ENCODE data around the gene FCHSD2.
A peak's percentile ranks its signal among the peaks of the same experiment; 100 is the strongest.

Gene FCHSD2

DNA sequence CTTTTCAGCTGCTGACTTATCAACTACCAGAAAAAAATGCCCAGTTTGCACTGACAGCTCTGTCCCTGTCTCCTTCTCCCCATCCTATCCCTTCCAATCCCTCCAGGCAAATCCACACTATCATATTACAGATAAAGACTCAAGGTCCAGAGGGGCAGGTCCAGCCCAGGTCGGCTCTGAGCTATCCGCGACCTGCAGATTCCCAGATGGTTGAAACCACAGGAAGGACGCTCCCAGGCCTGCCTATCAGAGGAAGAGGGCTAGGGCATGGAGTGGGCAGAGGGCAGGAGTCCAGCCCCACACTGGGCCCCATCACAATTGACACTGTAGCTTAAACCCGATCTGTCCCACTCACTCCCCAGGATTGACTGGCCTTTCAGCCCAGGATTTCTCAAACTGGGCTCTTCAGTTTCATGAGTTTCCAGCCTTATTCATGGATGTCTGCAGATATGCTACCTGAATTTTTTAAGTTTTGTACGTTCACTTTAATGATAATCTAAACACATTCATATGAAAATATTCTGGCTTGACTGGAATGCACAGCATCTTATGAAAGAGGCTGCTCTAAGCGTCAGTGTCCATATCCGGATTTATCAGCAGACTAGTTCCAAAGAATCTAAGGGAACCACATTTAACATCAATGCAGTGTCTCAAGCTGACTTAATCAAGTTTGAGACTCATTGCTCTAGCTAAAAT, 16.4 kb upstream of the FCHSD2 start:
- ChIA-PET CTCF (interaction anchor here (0.6 to 13.0 kb wide), 10 partner anchors 10 to 287 kb away, joined by 3 to 103 read pairs (median 6); partner anchors contain the start of gene FCHSD2), POLR2A (interaction anchor here (0.5 to 1.6 kb wide), 3 partner anchors 16 to 397 kb away, joined by 3 to 9 read pairs (median 3); partner anchors contain the start of gene FCHSD2)
- WGBS (ENCODE audit: insufficient coverage) = 90% methylated on average over 6 of the region's 8 CpGs
- Histone ChIP-seq H3K27me3 (replicated peaks in 2 of 5; ENCODE audit: control insufficient read depth in 4 of 5, insufficient read depth in 5 of 5, low read length in 4 of 5) (no peaks in the 10 kb centered on the region), H3K4me3 (ENCODE audit: control insufficient read depth in 1 of 7, extremely low read depth in 1 of 7, insufficient read depth in 4 of 7, low read depth in 2 of 7, low read length in 6 of 7) (no peak overlapping the region), H3K4me1 (ENCODE audit: control extremely low read depth in 1 of 4, control insufficient read depth in 4 of 4, insufficient read depth in 4 of 4, low read length in 3 of 4) (peaks cover 14 to 73% (median 63%) of the 10 kb centered on the region in 4 experiments), H3K36me3 (ENCODE audit: control insufficient read depth in 4 of 4, insufficient read depth in 4 of 4, low read length in 3 of 4) (no peaks in the 10 kb centered on the region), H3K27ac (ENCODE audit: insufficient read depth in 1 of 2, low read depth in 1 of 2, low read length in 2 of 2, poor library complexity in 1 of 2, severe bottlenecking in 2 of 2) (no peak overlapping the region), H3K9me3 (ENCODE audit: control extremely low read depth in 1 of 5, control insufficient read depth in 4 of 5, insufficient read depth in 2 of 5, low read depth in 1 of 5, low read length in 4 of 5) (no peaks in the 10 kb centered on the region)
- no peak for DNase-seq

DNA sequence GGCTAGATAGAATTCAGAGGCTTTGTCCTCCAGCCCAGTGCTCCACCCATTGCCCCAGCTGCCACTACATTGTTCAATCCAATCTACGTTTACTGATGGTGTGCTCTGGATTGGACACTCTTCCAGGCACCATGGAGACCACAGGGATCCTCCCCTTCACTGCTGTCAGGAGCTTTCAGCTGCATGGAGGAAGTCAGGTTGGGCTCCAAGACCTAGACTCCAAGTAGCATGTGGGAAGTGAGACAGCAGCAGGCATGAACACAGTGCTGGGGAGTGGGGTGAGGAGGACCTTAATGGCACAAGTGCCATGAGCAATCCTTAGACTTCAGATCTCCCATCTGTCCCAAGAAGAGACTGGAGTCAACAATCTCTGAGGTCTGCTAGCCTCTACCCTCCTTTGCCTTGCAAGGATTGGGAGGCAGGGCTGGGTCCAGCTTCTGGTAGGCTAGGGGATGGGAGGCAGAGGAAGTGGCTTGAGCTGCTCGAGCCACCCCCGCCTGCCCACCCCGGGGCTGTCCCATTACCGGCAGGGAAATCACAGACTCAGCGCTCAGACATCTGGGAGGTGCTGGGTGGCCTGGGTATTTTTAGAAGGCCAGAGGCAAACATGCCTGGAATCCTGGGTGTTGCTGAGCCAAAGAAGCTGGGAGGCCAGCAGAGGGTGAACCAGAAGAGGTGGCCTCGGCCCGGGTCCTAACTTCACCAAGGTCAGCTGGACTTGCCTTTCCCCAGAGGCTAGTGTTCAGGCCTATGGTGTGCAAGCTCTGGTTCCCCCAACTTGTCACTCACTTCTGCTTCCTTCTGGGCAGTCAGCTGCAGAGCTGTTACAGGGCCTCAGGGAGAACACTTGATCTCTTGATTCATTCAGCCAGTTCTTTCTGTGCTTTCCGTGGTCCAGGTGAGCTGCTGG, 15.2 kb upstream of the FCHSD2 start:
- ChIA-PET POLR2A (interaction anchor here (0.5 to 1.6 kb wide), 2 partner anchors 15 to 395 kb away, joined by 3 to 9 read pairs; partner anchors contain the start of gene FCHSD2), CTCF (interaction anchor here (1.1 to 13.0 kb wide), 12 partner anchors 7 to 268 kb away, joined by 3 to 103 read pairs (median 6); partner anchors contain the start of gene FCHSD2)
- Histone ChIP-seq H3K4me1 (ENCODE audit: control extremely low read depth in 1 of 4, control insufficient read depth in 4 of 4, insufficient read depth in 4 of 4, low read length in 3 of 4) (peaks cover 20 to 73% (median 69%) of the 10 kb centered on the region in 4 experiments), H3K9me3 (ENCODE audit: control extremely low read depth in 1 of 5, control insufficient read depth in 4 of 5, insufficient read depth in 2 of 5, low read depth in 1 of 5, low read length in 4 of 5) (no peaks in the 10 kb centered on the region), H3K4me3 (ENCODE audit: control insufficient read depth in 1 of 7, extremely low read depth in 1 of 7, insufficient read depth in 4 of 7, low read depth in 2 of 7, low read length in 6 of 7) (no peak overlapping the region), H3K27me3 (replicated peaks in 2 of 5; ENCODE audit: control insufficient read depth in 4 of 5, insufficient read depth in 5 of 5, low read length in 4 of 5) (no peaks in the 10 kb centered on the region), H3K27ac (ENCODE audit: insufficient read depth in 1 of 2, low read depth in 1 of 2, low read length in 2 of 2, poor library complexity in 1 of 2, severe bottlenecking in 2 of 2) (no peak overlapping the region), H3K36me3 (ENCODE audit: control insufficient read depth in 4 of 4, insufficient read depth in 4 of 4, low read length in 3 of 4) (no peaks in the 10 kb centered on the region)
- peak in 2 of 3 donors; percentile 48 to 58 for DNase-seq
- 27% methylated on average over 7 of the region's 9 CpGs for WGBS (ENCODE audit: insufficient coverage)

DNA sequence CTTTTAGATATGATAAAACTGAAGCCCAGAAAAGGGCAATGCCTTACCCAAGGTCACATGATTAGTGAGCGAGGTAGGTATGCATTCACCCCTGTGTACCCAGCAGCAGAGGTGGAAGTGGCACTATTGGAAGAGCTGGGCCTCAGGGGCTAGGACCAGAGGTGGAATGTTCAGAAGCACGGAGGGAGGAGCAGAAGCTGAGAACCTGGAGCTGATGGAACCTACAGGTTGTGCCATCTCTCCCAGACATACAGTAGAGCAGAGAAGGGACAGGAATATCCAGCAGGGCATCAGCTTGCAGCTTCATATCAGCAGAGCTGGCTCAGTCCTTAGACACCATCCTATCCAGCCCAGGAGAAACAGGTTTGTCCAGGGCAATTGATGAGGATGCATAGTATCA, 14.6 kb upstream of the FCHSD2 start:
- WGBS (ENCODE audit: insufficient coverage) = 93% methylated on average over 2 of the region's 2 CpGs
- Histone ChIP-seq H3K4me1 (ENCODE audit: control extremely low read depth in 1 of 4, control insufficient read depth in 4 of 4, insufficient read depth in 4 of 4, low read length in 3 of 4) (peaks cover 20 to 76% (median 73%) of the 10 kb centered on the region in 4 experiments), H3K36me3 (ENCODE audit: control insufficient read depth in 4 of 4, insufficient read depth in 4 of 4, low read length in 3 of 4) (no peaks in the 10 kb centered on the region), H3K27ac (ENCODE audit: insufficient read depth in 1 of 2, low read depth in 1 of 2, low read length in 2 of 2, poor library complexity in 1 of 2, severe bottlenecking in 2 of 2) (no peak overlapping the region), H3K9me3 (ENCODE audit: control extremely low read depth in 1 of 5, control insufficient read depth in 4 of 5, insufficient read depth in 2 of 5, low read depth in 1 of 5, low read length in 4 of 5) (no peaks in the 10 kb centered on the region), H3K27me3 (replicated peaks in 2 of 5; ENCODE audit: control insufficient read depth in 4 of 5, insufficient read depth in 5 of 5, low read length in 4 of 5) (no peaks in the 10 kb centered on the region), H3K4me3 (ENCODE audit: control insufficient read depth in 1 of 7, extremely low read depth in 1 of 7, insufficient read depth in 4 of 7, low read depth in 2 of 7, low read length in 6 of 7) (no peak overlapping the region)
- POLR2A ChIA-PET = interaction anchor here (5.3 kb wide), 1 partner anchor 14 kb away, joined by 55 read pairs; the partner anchor contains the start of gene FCHSD2
- no peak for DNase-seq
- CTCF ChIA-PET = interaction anchor here (1.0 to 13.0 kb wide), 8 partner anchors 8 to 268 kb away, joined by 3 to 103 read pairs (median 20); partner anchors contain the start of gene FCHSD2

DNA sequence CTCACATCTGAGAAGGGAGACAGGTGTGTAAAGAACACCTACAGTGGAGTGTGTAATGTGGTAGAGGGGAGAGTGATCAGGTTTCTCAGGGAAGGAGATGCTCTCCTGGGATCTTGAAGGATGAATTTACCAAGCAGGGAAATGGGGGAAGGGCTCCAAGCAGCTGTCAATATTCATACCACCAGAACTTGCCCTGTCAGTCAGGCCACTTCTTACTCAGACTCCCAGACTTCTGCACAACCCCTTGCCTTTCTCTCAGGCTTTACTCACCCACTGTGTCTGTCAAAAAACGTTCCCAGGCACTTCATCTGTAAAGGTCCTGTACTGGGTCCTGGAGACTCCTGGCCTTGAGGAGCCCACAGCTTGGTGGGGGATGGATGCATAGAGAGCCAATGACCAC, 14.0 kb upstream of the FCHSD2 start:
- DNase-seq = no peak
- 75% methylated on average over 1 of the region's 1 CpG for WGBS (ENCODE audit: insufficient coverage)
- H3K27ac ChIP-seq (ENCODE audit: insufficient read depth in 1 of 2, low read depth in 1 of 2, low read length in 2 of 2, poor library complexity in 1 of 2, severe bottlenecking in 2 of 2) = no peak overlapping the region
- H3K4me3 ChIP-seq (ENCODE audit: control insufficient read depth in 1 of 7, extremely low read depth in 1 of 7, insufficient read depth in 4 of 7, low read depth in 2 of 7, low read length in 6 of 7) = no peak overlapping the region
- H3K27me3 ChIP-seq (replicated peaks in 2 of 5; ENCODE audit: control insufficient read depth in 4 of 5, insufficient read depth in 5 of 5, low read length in 4 of 5) = no peaks in the 10 kb centered on the region
- ChIA-PET CTCF (interaction anchor here (1.0 to 13.0 kb wide), 6 partner anchors 9 to 21 kb away, joined by 3 to 103 read pairs (median 27); partner anchors contain the start of gene FCHSD2), POLR2A (interaction anchor here (0.7 to 5.3 kb wide), 2 partner anchors 13 to 20 kb away, joined by 7 to 55 read pairs; partner anchors contain the start of gene FCHSD2)
- H3K4me1 ChIP-seq (ENCODE audit: control extremely low read depth in 1 of 4, control insufficient read depth in 4 of 4, insufficient read depth in 4 of 4, low read length in 3 of 4) = peaks cover 20 to 81% (median 77%) of the 10 kb centered on the region in 4 experiments
- no peaks in the 10 kb centered on the region for H3K9me3 ChIP-seq (ENCODE audit: control extremely low read depth in 1 of 5, control insufficient read depth in 4 of 5, insufficient read depth in 2 of 5, low read depth in 1 of 5, low read length in 4 of 5)
- H3K36me3 ChIP-seq (ENCODE audit: control insufficient read depth in 4 of 4, insufficient read depth in 4 of 4, low read length in 3 of 4) = no peaks in the 10 kb centered on the region

DNA sequence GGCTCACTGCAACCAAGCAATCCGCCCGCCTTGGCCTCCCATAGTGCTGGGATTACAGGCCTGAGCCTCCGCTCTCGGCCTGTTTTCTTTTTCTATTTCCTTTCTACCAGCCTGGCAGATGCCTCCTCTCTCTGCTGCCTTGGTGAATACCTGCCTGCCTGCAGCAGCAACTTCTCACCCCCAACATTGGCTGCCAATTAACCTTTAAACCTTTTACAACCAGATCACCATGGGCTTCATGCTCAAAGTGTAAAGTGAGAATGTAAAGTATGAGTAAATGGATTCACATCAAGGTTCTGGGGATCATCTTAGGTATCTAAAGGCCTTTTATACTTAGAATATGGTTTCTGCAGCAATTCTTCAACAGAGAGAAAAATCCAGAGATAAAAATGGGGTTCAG, 13.0 kb upstream of the FCHSD2 start:
- H3K4me3 ChIP-seq (ENCODE audit: control insufficient read depth in 1 of 7, extremely low read depth in 1 of 7, insufficient read depth in 4 of 7, low read depth in 2 of 7, low read length in 6 of 7) = no peak overlapping the region
- DNase-seq = peak in 1 of 3 donors; percentile 23
- H3K27ac ChIP-seq (ENCODE audit: insufficient read depth in 1 of 2, low read depth in 1 of 2, low read length in 2 of 2, poor library complexity in 1 of 2, severe bottlenecking in 2 of 2) = no peak overlapping the region
- no peaks in the 10 kb centered on the region for H3K36me3 ChIP-seq (ENCODE audit: control insufficient read depth in 4 of 4, insufficient read depth in 4 of 4, low read length in 3 of 4)
- H3K9me3 ChIP-seq (ENCODE audit: control extremely low read depth in 1 of 5, control insufficient read depth in 4 of 5, insufficient read depth in 2 of 5, low read depth in 1 of 5, low read length in 4 of 5) = no peaks in the 10 kb centered on the region
- peaks cover 20 to 89% (median 84%) of the 10 kb centered on the region in 4 experiments for H3K4me1 ChIP-seq (ENCODE audit: control extremely low read depth in 1 of 4, control insufficient read depth in 4 of 4, insufficient read depth in 4 of 4, low read length in 3 of 4)
- WGBS (ENCODE audit: insufficient coverage) = 96% methylated on average over 3 of the region's 4 CpGs
- ChIA-PET CTCF (interaction anchor here (3.2 to 13.0 kb wide), 4 partner anchors 8 to 22 kb away, joined by 16 to 103 read pairs (median 34); partner anchors contain the start of gene FCHSD2), POLR2A (interaction anchor here (5.3 kb wide), 1 partner anchor 12 kb away, joined by 55 read pairs; the partner anchor contains the start of gene FCHSD2)
- H3K27me3 ChIP-seq (replicated peaks in 2 of 5; ENCODE audit: control insufficient read depth in 4 of 5, insufficient read depth in 5 of 5, low read length in 4 of 5) = no peaks in the 10 kb centered on the region

DNA sequence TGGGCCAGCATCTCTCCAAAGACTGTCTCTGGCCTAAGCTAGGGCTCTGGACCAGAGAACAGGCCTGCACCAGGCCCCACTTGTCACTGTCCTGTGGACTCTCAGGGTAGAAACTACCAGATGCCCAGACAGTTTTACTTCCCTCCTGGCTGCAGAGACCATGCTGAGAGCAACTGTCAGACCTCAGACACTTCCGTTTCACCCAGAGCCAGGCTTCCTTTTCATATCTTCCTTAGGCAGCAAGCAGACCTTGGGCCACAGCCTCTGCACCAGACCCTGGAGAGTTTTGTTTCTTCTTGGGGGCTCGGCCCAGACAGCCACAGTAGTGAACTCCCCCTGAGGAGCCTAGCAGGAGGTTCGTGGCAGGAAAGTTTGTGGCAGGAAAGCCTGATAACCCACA, 12.1 kb upstream of the FCHSD2 start:
- Histone ChIP-seq H3K36me3 (ENCODE audit: control insufficient read depth in 4 of 4, insufficient read depth in 4 of 4, low read length in 3 of 4) (no peaks in the 10 kb centered on the region), H3K27me3 (replicated peaks in 2 of 5; ENCODE audit: control insufficient read depth in 4 of 5, insufficient read depth in 5 of 5, low read length in 4 of 5) (no peaks in the 10 kb centered on the region), H3K4me3 (ENCODE audit: control insufficient read depth in 1 of 7, extremely low read depth in 1 of 7, insufficient read depth in 4 of 7, low read depth in 2 of 7, low read length in 6 of 7) (no peak overlapping the region), H3K4me1 (ENCODE audit: control extremely low read depth in 1 of 4, control insufficient read depth in 4 of 4, insufficient read depth in 4 of 4, low read length in 3 of 4) (peaks cover 24 to 97% (median 86%) of the 10 kb centered on the region in 4 experiments), H3K9me3 (ENCODE audit: control extremely low read depth in 1 of 5, control insufficient read depth in 4 of 5, insufficient read depth in 2 of 5, low read depth in 1 of 5, low read length in 4 of 5) (no peaks in the 10 kb centered on the region), H3K27ac (ENCODE audit: insufficient read depth in 1 of 2, low read depth in 1 of 2, low read length in 2 of 2, poor library complexity in 1 of 2, severe bottlenecking in 2 of 2) (peak overlapping the region; percentile 81 to 87)
- peak; percentile 87 to 100 (median 99) for DNase-seq
- 0% methylated on average over 2 of the region's 3 CpGs for WGBS (ENCODE audit: insufficient coverage)
- ChIA-PET CTCF (interaction anchor here (1.3 to 3.2 kb wide), 3 partner anchors 10 to 24 kb away, joined by 3 to 17 read pairs (median 16); partner anchors contain the start of gene FCHSD2), POLR2A (interaction anchor here (0.6 to 5.3 kb wide), 4 partner anchors 9 to 292 kb away, joined by 3 to 55 read pairs (median 6); partner anchors contain the start of gene FCHSD2)

Data from common myeloid progenitor, CD34-positive (primary cell).